ENCODE data around the gene AP1M1. TPM values are rescaled to one million over a fixed set of nuclear protein-coding genes. Genes with fewer than 3 reads are reported as not detected.

The AP1M1 gene
- total RNA-seq, 6 experiments from 2014 or later, result 83.1 to 97.6 (median 93.3) TPM

GRCh38 chr19:16232127-16232526, 34.4 kb downstream of the AP1M1 start:
- peaks cover 1% of the 10 kb centered on the region for H3K27me3 Mint-ChIP-seq (ENCODE audit: insufficient read depth)
- no peak overlapping the region for H3K27ac Mint-ChIP-seq
- DNase-seq, result no peak

GRCh38 chr19:16232568-16232967, 34.9 kb downstream of the AP1M1 start:
- Mint-ChIP-seq H3K27me3 (ENCODE audit: insufficient read depth) (peaks cover 1% of the 10 kb centered on the region), H3K4me3 (no peak overlapping the region), H3K4me1 (ENCODE audit: low read depth) (no peaks in the 10 kb centered on the region), H3K36me3 (ENCODE audit: low read depth) (peaks cover 44% of the 10 kb centered on the region), H3K27ac (no peak overlapping the region), H3K9me3 (no peaks in the 10 kb centered on the region)
- TF ChIP-seq CTCF (IDR thresholded peaks at IDR 0.05), result no peak
- DNase-seq, result no peak

More at GRCh38 chr19:16232127-16232526, 34.4 kb downstream of the AP1M1 start:
- TF ChIP-seq CTCF (IDR thresholded peaks at IDR 0.05), result no peak
- H3K9me3 Mint-ChIP-seq, result no peaks in the 10 kb centered on the region
- H3K4me3 Mint-ChIP-seq, result no peak overlapping the region
- peaks cover 44% of the 10 kb centered on the region for H3K36me3 Mint-ChIP-seq (ENCODE audit: low read depth)
- H3K4me1 Mint-ChIP-seq (ENCODE audit: low read depth), result no peaks in the 10 kb centered on the region

- no peak for TF ChIP-seq CTCF (IDR thresholded peaks at IDR 0.05)
- peaks cover 44% of the 10 kb centered on the region for H3K36me3 Mint-ChIP-seq (ENCODE audit: low read depth)
- no peaks in the 10 kb centered on the region for H3K9me3 Mint-ChIP-seq
- no peak overlapping the region for H3K4me3 Mint-ChIP-seq
- no peaks in the 10 kb centered on the region for H3K4me1 Mint-ChIP-seq (ENCODE audit: low read depth)
- H3K27ac Mint-ChIP-seq, result no peak overlapping the region
- no peak for DNase-seq
- peaks cover 1% of the 10 kb centered on the region for H3K27me3 Mint-ChIP-seq (ENCODE audit: insufficient read depth)
Observed at GRCh38 chr19:16233081-16233776, 35.5 kb downstream of the AP1M1 start.

GRCh38 chr19:16233836-16234551, 36.3 kb downstream of the AP1M1 start:
- peaks cover 44% of the 10 kb centered on the region for H3K36me3 Mint-ChIP-seq (ENCODE audit: low read depth)
- no peaks in the 10 kb centered on the region for H3K9me3 Mint-ChIP-seq
- H3K27ac Mint-ChIP-seq, result no peak overlapping the region
- H3K4me3 Mint-ChIP-seq, result no peak overlapping the region
- DNase-seq, result no peak
- TF ChIP-seq CTCF (IDR thresholded peaks at IDR 0.05), result no peak
- H3K27me3 Mint-ChIP-seq (ENCODE audit: insufficient read depth), result peaks cover 1% of the 10 kb centered on the region
- H3K4me1 Mint-ChIP-seq (ENCODE audit: low read depth), result no peaks in the 10 kb centered on the region

GRCh38 chr19:16234552-16235445, 37.1 kb downstream of the AP1M1 start:
- H3K27me3 Mint-ChIP-seq (ENCODE audit: insufficient read depth), result peaks cover 1% of the 10 kb centered on the region
- DNase-seq, result no peak
- H3K4me3 Mint-ChIP-seq, result no peak overlapping the region
- no peaks in the 10 kb centered on the region for H3K4me1 Mint-ChIP-seq (ENCODE audit: low read depth)
- H3K27ac Mint-ChIP-seq, result no peak overlapping the region
- TF ChIP-seq CTCF (IDR thresholded peaks at IDR 0.05), result no peak
- peaks cover 39% of the 10 kb centered on the region for H3K36me3 Mint-ChIP-seq (ENCODE audit: low read depth)
- no peaks in the 10 kb centered on the region for H3K9me3 Mint-ChIP-seq

Data from HFFc6 (cell line).